HG02938 (cell line): Measurements from ENCODE around the gene AATF.

Source experiments
- ATAC-seq: cut with Tn5 transposase; IDR thresholded peaks from one replicate; pipeline ENCODE4 v1.9.1; 2021; ENCODE audit warnings: mild to moderate bottlenecking, moderate library complexity; ENCODE audit not compliant: unreplicated experiment

Gene AATF

GRCh38 chr17:36977568-36977967 is 28.8 kb downstream of the AATF start:
- no peak for ATAC-seq

DNA sequence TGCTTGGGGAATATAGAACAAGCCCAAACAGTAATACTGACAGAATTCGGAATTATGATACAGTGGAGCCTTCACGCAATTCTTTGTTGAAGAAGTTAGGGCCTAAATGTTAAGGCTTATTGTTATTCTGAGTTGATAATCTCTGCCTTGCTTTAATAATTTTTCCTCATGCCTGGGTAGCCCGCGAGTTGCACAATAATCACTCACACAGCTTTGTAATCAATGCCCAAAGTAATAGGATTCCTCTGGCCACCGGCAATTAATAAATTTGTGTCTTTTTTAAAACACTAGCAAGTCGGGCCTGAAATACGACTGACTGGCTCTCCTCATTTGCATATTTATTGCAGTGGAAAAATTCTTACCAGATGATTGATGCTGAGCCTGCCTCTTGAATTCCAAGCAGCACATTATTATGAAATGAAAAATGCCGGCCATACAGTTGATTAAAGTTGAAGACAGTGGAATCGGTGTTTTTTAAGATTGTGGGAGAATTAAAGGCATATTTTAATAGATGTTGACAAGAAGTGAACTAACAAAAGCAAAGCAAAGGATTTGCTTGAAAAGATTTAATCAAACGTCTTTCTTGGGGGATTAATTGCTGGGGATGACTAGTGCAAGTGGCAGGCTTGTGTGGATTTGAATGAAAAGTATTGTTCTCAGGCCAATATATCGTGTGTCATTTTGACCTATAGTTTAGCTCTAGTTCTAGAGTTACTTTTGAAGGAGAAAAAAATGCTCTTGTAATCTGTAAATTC is 30.2 kb downstream of the AATF start:
- ATAC-seq, result no peak

GRCh38 chr17:36979565-36979941 is 30.8 kb downstream of the AATF start:
- no peak for ATAC-seq

DNA sequence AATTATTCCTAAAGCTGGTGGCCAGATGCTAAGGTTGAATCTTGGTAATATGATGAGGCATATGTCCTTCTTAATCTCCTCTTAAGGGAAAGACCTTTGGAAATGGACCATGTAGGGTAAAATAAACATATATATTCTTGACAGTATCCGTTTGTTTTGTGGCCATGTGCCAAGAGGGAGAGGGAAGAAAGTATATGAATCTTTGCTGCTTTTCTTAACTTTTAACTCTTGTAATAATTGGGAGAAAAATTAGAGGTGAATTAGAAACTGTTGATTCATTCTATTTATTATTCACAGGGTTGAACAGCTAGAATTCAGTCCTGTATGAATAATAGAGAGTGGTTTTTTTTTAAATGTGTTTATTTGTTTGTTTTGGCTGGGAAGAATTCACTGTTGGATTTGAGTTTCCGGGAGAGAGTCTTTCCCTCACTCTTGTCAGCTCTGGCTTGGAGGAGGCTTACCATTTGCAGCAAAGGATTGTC is 31.6 kb downstream of the AATF start:
- no peak for ATAC-seq

- no peak for ATAC-seq
These were observed 34.9 kb downstream of the AATF start for GRCh38 chr17:36983618-36984017.

DNA sequence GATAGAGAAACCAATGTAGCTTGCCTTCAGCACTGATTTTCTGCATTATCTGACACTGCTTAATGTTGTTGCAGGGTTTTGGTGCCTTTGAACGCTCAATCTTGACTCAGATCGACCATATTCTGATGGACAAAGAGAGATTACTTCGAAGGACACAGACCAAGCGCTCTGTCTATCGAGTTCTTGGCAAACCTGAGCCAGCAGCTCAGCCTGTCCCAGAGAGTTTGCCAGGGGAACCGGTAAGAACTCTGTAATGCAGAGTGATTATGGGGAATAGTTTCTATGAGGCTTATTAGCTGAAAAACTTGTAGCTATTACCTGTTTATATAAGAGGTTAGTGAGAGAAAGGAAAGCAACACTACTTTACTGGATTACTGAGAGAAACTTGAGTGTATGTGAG is 40.4 kb downstream of the AATF start:
- no peak for ATAC-seq

- no peak for ATAC-seq
These were observed 43.9 kb downstream of the AATF start for GRCh38 chr17:36992701-36993100.

DNA sequence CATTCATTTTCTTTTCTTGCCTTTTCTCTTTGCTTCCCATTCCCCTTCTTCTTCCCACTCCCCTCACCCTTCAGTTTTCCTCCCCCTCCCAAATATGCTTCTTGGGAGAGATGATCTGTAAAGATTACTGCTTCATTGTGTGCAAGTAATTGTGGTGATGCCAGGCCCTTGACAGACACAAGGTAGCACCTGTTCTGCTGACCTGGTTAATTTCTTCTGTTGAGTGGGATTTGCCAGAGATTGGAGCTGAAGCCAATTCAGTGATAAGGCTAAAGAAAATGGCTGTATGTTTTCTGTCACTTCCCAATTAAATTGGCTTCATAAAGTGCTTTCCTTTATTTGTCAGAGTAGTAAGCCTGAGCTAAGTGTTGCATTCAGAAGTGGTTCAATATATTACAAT is 44.5 kb downstream of the AATF start:
- no peak for ATAC-seq

DNA sequence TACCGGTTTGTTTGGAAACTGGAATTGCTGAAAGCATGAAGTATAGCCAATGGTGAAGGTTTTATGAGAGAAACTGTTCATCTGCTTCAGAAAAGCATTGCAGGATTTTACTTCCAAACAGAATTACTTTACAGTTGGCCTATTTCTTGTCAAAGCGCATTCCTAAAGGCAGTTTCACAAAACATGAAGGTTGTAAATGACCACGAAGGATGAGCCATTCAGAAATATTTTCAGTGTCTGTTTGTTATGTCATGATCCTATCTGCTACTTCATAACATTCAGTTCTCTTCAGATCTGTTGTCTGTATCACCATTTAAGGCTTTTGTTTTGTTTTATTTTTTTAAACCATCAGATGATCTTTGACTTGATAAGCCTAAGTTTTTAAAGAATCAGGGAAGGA is 45.7 kb downstream of the AATF start:
- ATAC-seq, result no peak

DNA sequence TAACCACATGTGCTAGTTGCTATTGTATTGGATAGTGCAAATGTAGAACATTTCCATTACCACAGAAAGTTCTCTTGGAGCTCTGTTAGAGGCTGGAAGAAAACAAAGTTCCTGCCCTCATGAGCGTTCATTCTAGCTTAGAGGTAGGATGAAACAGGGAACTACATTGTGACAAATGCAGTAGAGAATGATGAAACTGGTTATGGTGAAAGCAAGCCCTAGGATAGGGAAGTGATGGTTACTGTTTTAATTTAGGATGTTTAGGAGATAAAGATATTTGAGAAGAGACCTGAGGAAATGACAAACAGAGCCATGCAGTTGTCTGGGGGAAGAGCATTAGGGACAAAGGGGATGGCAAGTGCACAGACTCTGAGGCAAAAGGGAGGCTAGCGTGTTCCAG is 50.7 kb downstream of the AATF start:
- ATAC-seq, result no peak

DNA sequence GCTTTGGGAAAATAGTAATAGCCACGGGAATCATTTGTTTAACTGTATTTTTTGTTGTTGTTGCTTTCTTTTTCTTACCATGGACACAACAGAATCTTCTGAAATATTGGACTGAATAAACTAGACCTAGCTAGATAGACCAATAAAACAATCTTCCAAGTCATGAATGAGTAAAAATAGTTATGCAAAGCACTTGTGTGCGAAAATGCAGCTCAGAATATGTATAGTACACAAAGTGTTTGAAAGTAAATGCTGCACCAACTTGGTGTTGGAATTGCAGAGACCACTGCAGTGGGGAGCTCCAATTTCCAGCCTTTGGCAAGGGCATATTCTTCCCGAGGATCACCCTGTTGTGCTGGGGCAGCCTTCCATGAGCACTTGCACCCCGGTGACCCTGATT is 68.0 kb downstream of the AATF start:
- no peak for ATAC-seq

DNA sequence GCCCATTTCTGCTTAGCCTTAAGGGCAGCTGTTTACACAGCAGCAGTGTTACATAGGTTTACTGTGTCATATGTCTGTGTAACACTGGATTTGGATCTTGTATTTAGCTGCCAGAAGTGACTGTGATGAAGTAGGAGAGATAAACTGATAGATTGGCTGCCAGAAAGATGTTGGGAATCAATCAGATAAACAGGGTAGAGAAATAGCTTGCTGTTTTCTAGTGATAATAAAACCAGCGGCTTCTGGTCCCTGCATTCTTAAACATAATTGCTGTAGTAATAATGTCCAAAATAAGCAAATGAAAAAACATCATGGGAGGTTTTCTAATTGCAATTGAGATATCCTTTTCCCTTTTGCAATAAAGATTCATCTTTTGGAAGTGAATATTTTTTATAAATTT is 68.7 kb downstream of the AATF start:
- no peak for ATAC-seq

DNA sequence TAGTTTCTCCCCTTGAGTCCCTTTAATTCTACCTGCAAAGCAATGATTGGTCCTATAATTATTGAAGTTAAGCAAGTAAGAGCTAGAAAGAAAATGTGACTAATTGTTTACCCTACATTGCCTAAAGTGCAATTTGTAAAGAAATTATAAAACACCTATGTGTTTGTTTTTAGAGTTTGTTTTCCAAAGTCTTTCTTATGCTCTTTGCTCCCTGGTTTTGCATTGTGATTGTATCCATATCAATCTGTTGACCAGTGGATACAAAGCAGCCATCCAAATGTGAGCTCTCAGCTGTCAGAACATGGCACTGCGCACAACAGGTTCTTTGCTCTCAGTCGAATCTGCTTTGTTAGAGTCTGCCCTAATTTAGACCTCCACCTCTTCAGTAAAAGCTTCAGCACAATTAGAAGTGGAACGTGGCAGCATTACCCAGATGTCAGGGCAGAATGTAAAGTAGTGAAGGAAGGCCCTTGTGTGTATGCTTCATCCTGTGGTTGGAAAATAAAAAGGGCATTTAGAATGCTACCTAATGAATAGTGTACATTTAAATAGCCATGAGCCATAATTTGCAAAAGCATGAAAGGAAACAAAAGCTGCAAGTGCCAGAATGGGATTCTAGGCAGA is 70.5 kb downstream of the AATF start:
- no peak for ATAC-seq

DNA sequence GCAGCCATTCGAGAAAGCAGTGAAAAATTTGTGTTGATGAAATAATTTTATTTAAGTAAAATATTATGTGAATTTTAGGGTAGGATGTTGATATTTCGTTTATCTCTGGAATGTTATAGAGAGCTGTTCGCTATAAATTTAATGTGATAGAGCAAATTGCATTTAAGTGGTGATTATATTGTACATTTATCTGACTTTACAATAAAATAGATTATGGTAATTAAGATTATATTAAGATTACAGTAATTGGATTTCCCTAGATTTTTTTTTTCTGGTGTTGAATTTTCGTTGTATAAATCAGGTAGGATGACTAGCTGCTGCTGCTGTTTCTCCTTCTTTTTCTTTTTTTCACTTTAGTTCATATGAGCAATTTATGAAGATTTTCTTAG is 71.0 kb downstream of the AATF start:
- no peak for ATAC-seq

DNA sequence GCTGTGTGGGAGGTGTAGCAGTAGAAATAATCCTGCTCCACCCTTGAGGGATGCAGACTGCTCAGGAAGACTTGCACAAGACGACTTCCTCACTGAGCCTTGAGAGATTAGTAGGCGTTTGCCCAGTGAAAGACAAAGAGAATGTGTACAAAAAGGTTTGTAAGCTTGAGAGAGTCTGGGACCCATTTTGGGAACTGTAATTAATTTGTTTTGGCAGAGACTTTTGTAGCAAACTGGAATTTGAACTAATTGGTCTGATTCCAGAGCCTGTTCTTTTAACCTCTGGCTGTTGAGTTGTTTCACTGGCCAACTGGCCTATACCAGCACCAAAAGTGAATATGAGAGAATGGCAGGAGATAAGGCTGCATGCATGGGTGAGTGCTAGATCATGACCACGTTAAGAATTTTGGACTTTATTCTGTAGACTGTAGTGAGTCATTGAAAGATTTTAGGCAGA is 75.5 kb downstream of the AATF start:
- ATAC-seq, result no peak

DNA sequence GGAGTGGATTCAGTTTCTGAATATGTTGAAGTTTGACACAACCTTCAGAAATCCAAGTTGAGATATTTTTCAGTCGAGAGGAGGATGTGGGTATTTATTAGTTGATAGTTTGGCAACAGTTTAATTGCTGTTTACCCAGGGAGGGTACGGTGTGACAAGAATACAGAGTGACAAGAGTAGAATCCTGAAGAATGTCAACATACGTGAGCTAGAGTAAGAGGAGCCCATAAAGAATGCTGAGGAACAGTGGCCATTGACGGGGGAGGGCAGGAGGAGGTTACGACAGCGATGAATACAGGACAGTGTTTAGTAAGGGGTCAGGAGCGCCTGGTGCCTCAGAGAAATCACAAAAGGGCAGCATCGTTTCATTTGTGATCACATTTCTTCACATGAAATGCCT is 76.5 kb downstream of the AATF start:
- ATAC-seq, result no peak

DNA sequence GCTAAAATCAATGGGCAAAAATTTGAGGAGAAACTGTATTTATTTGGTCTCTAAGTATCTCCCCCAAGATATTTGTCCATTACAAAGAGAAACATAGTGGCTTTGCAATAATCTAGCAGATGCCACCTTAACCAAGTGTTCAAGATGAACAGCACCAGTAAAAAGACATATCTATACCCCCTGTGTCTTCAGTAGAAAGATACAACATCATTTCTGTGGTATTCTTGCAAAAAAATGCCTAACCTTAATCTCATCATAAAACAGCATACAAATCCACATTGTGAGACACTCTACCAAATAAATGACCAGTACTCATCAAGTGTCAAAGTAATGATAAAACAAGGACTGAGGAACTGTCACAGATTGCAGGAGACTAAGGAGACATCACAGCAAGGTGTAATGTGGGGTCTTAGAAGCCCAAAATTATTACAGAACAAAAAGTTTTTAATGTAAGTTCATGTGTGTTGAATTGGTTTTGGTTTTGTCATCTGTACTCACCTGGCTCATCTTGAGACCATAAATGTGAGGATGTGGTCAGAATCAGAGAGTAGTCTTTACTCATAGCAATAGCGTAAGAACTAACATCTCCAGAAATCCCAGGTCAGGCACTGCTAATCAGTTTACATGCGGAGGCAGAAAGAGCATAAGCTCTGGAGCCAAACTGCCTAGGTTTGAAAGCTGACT is 77.2 kb downstream of the AATF start:
- ATAC-seq, result no peak

DNA sequence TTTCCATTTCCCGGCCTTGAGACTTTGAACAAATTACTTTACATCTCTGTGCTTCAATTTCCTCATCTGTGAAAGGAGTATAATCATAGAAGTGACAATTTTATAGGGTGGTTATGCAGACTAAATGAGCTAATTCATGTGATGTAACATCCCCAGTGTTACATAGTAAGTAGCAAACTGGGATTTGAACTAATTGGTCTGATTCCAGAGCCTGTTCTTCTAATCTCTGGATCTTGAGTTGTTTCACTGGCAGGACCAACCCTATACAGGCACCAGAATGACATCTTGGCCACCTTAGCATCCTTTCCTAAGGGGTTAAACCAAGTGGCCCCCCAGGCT is 77.7 kb downstream of the AATF start:
- no peak for ATAC-seq

DNA sequence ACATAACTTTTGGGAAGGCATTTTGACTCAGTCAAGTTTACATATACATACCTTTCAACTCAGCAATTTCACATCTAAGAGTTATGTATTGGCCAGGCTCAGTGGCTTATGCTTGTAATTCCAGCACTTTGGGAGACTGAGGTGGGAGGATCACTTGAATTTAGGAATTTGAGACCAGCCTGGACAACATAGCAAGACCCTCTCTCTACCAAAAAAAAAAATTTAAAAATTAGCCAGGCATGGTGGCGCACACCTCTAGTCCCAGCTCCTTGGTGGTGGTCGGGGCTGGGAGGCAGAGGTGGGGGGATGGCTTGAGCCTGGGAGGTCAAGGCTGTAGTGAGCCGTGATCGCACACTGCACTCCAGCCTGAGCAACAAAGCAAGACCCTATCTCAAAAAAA is 79.3 kb downstream of the AATF start:
- ATAC-seq, result no peak

DNA sequence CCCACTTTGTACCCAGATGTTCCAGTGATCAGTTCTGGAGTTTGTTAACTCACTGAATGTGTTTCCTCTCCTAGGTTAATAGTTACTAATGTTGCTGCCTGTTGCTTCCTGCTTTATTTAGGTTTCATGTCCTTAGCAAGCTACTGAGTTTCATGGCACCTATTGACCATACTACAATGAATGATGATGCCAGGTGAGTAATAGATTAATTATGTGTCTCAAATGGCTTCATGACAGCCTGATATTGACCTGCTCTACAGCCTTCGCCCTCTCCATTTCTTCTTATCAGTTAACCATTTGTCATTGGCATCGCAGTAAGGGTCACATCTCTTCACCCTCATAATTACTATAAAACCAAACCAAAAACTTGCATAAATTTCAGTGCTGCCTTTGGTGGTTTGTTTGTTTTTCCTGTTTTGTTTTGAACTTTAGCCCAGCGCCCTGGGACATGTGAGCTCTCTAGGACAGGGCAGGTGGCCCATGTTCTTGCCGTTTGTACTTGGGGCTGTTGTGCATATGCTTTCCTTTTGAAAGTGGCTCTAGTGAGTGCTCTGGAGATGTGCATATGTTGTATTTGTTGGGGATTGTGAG is 82.8 kb downstream of the AATF start:
- no peak for ATAC-seq

DNA sequence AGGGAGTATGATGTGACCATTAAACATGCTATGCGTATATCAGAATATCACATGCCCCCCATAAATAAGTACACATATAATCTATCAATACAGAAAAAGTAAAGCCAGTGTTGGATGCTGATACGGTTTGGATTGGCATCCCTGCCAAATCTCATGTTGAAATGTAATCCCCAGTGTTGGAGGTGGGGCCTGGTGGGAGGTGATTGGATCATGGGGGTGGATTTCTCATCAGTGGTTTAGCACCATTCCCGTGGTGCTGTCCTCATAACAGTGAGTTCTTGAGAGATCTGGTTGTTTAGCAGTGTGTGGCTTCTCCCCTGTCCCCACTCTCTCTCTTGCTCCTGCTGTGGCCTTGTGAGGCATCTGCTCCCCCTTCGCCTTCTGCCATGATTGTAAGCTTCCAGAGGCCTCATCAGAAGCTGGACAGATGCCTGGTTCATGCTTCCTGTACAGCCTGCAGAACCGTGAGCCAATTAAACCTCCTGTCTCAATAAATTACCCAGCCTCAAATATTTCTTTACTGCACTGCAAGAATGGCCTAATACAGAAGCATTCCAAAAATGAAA is 88.9 kb downstream of the AATF start:
- no peak for ATAC-seq

DNA sequence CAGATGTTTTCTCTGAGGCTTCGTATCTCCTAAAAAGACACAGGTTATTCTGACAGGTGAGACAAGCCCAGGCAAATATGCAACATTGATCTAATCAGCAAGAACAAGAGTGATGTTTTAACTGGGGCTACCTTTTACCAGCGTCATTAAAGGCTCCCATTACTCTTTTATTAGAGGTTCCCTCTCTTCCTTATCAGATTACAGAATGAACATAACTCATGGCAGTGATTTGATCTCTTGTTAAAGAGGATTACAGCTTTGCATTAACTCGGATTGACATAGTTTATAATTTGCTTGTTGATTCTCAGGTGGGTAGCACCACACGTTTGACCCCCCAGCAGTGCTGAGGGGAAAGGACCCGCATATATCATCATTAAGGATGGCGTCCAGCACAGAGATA is 90.5 kb downstream of the AATF start:
- ATAC-seq, result no peak
